ENCODE measurements around the gene LCN2.

The LCN2 gene

DNA sequence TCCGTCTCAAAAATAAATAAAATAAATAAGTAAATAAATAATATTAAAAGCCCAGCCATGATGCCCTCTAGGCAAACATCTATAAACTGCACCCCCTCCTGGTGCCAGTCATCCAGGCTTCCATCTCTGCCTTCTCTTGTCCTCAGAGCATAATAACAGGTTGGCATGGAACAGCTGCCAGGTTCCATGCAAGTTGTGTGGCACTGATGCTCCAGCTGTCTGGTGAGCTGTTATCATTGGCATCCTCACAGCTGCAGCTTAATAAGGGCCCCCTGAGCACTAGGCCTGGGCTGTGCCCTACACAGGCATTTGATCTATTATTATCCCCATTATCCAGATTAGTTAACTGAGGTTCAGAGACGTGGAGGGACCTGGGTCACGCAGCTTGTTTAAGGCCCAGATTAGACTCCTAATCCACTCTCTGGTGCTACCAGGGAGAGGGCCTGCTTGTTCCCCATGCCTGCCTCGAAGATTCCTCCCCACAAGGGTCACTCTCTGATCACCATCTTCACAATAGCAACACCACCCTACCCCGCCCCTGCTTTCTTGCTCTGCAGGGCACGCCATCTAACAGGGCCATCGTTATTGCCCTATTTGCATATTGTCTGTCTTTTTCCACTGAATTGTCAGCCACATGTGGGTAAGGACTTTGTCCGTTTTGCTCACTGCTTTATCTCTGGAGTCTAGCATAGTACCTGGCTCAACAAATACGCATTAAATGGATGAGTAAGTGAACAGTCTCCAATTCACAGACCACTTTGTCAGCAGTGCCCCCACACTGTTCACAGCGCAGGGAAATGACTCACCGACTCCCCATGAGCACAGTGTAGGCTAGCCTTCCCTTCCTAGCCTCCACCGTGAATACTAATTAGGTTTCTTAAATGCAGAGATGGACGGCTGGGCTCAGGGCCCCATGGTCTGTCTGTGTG is 52.5 kb downstream of the LCN2 start:
- no peak for DNase-seq (ENCODE audit: low read depth)

- no peak for DNase-seq (ENCODE audit: low read depth)
Measured at GRCh38 chr9:128202648-128203023, 53.4 kb downstream of the LCN2 start.
